Keratinocyte (primary cell): ENCODE results near the gene RGS10. TPM values are rescaled to one million over a fixed set of nuclear protein-coding genes. Genes with fewer than 3 reads are reported as not detected.

Experiments
- DNase-seq: peaks from one replicate; pipeline ENCODE4 v3.0.0-alpha.2; 2011; ENCODE audit warnings: low read depth, missing footprints, low spot score
- FAIRE-seq: peaks from 2 replicates; lab custom pipeline; 2011; peaks lifted over from hg19 to GRCh38; lab: Jason Lieb, UNC
- H2AFZ ChIP-seq: 2 replicates; pipeline ENCODE4 v1.6.0; 2012; ENCODE audit warnings: low read length, control low read depth, inconsistent platforms; ENCODE audit not compliant: control insufficient read depth
- H3K27ac ChIP-seq: 2 replicates; pipeline ENCODE4 v1.5.1; 2011; ENCODE audit warnings: low read length; ENCODE audit not compliant: control insufficient read depth, insufficient read depth
- H3K27me3 ChIP-seq: 3 replicates; pipeline ENCODE4 v1.6.0; 2011; ENCODE audit warnings: low read length; ENCODE audit not compliant: control insufficient read depth, insufficient read depth; ENCODE audit errors: extremely low read depth
- H3K36me3 ChIP-seq, 2 experiments: 2 replicates in 1 of 2; 3 replicates in 1 of 2; pipeline ENCODE4 v1.5.1; 2011; ENCODE audit warnings: low read length in 2 of 2, mild to moderate bottlenecking in 1 of 2; ENCODE audit not compliant: control insufficient read depth in 2 of 2, insufficient read depth in 2 of 2; ENCODE audit errors: extremely low read depth in 1 of 2
- H3K4me1 ChIP-seq: 3 replicates; pipeline ENCODE4 v1.5.1; 2011; ENCODE audit warnings: low read length; ENCODE audit not compliant: control insufficient read depth, insufficient read depth; ENCODE audit errors: extremely low read depth
- H3K4me2 ChIP-seq: 3 replicates; pipeline ENCODE4 v1.6.0; 2011; ENCODE audit warnings: low read depth, low read length; ENCODE audit not compliant: control insufficient read depth, insufficient read depth; ENCODE audit errors: extremely low read depth
- H3K4me3 ChIP-seq, 3 experiments: fragments of 200-600 bp in 1 of 3; sonication (generic) in 1 of 3; 2 replicates in 2 of 3; 3 replicates in 1 of 3; pipeline ENCODE4 v1.5.1; 2011 to 2016; ENCODE audit warnings: low read length in 3 of 3, mild to moderate bottlenecking in 3 of 3, control low read depth in 2 of 3, inconsistent platforms in 1 of 3, low read depth in 1 of 3, mixed read lengths in 1 of 3, mixed run types in 1 of 3, moderate library complexity in 1 of 3; ENCODE audit not compliant: control insufficient read depth in 2 of 3, insufficient read depth in 2 of 3; ENCODE audit errors: extremely low read depth in 1 of 3
- H3K79me2 ChIP-seq: 2 replicates; pipeline ENCODE4 v1.6.0; 2012; ENCODE audit warnings: low read length; ENCODE audit not compliant: control insufficient read depth, insufficient read depth
- H3K9ac ChIP-seq: 3 replicates; pipeline ENCODE4 v1.6.0; 2011; ENCODE audit warnings: low read length; ENCODE audit not compliant: control insufficient read depth, insufficient read depth; ENCODE audit errors: extremely low read depth
- H3K9me1 ChIP-seq: 3 replicates; pipeline ENCODE4 v1.6.0; 2011; ENCODE audit warnings: low read length; ENCODE audit not compliant: control insufficient read depth, insufficient read depth; ENCODE audit errors: extremely low read depth
- H3K9me3 ChIP-seq: 2 replicates; pipeline ENCODE4 v1.5.1; 2012; ENCODE audit warnings: low read depth, low read length; ENCODE audit not compliant: control insufficient read depth
- H4K20me1 ChIP-seq: 3 replicates; pipeline ENCODE4 v1.6.0; 2011; ENCODE audit warnings: low read length; ENCODE audit not compliant: control insufficient read depth, insufficient read depth; ENCODE audit errors: extremely low read depth
- EZH2 ChIP-seq: IDR thresholded peaks from one replicate; pipeline ENCODE4 v1.6.1; 2012; ENCODE audit warnings: inconsistent platforms, mild to moderate bottlenecking, low read length, moderate library complexity
- dilution Hi-C: fragments of 300-500 bp; cut with MboI; formaldehyde crosslinking; loops from one replicate; pipeline ENCODE4 v1.7.0; 2020; ENCODE audit warnings: low sequenced_read_pairs; ENCODE audit not compliant: extremely low pct_ligation_motif_present
- polyA plus RNA-seq, 5 experiments: library from polyadenylated mRNA; depleted of rRNA in 3 of 5; stranded (reverse) in 3 of 5; stranded (forward) in 1 of 5; unstranded in 1 of 5; fragments of >200 nt; gene quantifications; 1 replicate in 1 of 5; 2 replicates in 3 of 5; 3 replicates in 1 of 5; pipeline versions ENCODE4 v1.2.1 to v1.2.3, GENCODE V29; 2011 to 2012; ENCODE audit warnings: missing spikeins in 2 of 5, low read depth in 1 of 5, low replicate concordance in 1 of 5
- TF ChIP-seq, protein P1 (sequence below), 3 experiments: IDR thresholded peaks in 1 of 3; conservative IDR thresholded peaks in 1 of 3; optimal IDR thresholded peaks in 1 of 3; 2 replicates in 2 of 3; 3 replicates in 1 of 3; pipeline versions ENCODE3 to v1.5.1; 2011; ENCODE audit warnings: low read length in 3 of 3, mild to moderate bottlenecking in 3 of 3, moderate library complexity in 2 of 3, control low read depth in 1 of 3, inconsistent platforms in 1 of 3; ENCODE audit not compliant: insufficient read depth in 2 of 3; ENCODE audit errors: extremely low read depth in 1 of 3

The RGS10 gene
- polyA plus RNA-seq, 1 donor (not counting 4 experiments of a cell fraction or from before 2014, with no cell fraction given): 87.8 TPM

DNA sequence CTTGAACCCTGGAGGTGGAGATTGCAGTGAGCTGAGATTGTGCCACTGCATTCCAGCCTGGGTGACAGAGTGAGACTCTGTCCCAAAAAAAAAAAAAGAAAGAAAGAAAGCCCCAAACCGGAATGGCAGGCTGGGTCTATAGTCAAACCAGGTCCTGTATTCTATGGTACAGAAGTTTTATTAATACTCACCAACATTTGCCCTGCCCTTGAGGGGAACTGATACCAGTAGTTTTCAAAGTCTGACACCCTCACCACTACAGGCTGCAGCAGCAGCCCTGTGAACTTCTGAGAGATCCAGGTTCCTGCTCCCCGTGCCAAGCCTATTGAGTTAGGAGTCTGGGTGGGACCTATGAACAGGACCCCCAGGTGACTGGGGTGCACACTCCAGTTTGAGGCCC is 80.6 kb downstream of the RGS10 start:
- Histone ChIP-seq H3K9ac (no peak overlapping the region), H3K4me2 (peak overlapping the region; percentile 67), H3K79me2 (no peaks in the 10 kb centered on the region), H3K27ac (no peak overlapping the region), H3K4me3 (no peak overlapping the region), H2AFZ (no peak overlapping the region), H3K9me3 (no peaks in the 10 kb centered on the region), H3K27me3 (no peaks in the 10 kb centered on the region), H3K4me1 (peaks cover 12% of the 10 kb centered on the region), H3K9me1 (no peaks in the 10 kb centered on the region), H4K20me1 (no peaks in the 10 kb centered on the region), H3K36me3 (no peaks in the 10 kb centered on the region)
- dilution Hi-C loops: no loop called here
- TF ChIP-seq, protein P1, sequence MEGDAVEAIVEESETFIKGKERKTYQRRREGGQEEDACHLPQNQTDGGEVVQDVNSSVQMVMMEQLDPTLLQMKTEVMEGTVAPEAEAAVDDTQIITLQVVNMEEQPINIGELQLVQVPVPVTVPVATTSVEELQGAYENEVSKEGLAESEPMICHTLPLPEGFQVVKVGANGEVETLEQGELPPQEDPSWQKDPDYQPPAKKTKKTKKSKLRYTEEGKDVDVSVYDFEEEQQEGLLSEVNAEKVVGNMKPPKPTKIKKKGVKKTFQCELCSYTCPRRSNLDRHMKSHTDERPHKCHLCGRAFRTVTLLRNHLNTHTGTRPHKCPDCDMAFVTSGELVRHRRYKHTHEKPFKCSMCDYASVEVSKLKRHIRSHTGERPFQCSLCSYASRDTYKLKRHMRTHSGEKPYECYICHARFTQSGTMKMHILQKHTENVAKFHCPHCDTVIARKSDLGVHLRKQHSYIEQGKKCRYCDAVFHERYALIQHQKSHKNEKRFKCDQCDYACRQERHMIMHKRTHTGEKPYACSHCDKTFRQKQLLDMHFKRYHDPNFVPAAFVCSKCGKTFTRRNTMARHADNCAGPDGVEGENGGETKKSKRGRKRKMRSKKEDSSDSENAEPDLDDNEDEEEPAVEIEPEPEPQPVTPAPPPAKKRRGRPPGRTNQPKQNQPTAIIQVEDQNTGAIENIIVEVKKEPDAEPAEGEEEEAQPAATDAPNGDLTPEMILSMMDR (optimal IDR thresholded peaks at IDR 0.05 in 1 of 3, IDR thresholded peaks at IDR 0.05 in 1 of 3, conservative IDR thresholded peaks at IDR 0.05 in 1 of 3; ENCODE audit: extremely low read depth in 1 of 3, insufficient read depth in 2 of 3, low read length in 3 of 3): no peak
- no peak for TF ChIP-seq EZH2
- DNase-seq: no peak
- no peak for FAIRE-seq

DNA sequence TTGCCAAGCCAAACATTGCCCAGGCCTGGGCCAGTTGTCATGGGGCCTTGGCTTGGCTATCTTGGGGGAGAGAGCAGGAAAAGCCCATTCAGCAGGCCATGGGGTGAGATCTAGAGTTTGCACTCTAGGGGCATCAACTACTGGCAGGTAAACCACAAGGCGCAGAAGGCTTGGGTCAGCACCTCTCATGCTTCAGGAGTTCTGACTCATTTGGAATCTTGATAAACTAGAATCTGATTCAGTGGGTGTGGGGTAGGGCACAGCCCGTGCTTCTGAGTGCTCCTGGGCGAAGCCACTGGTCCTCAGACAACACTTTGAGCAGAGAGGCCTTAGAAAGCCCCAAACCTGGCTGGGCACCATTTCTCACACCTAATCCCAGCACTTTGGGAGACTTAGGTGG is 81.1 kb downstream of the RGS10 start:
- Histone ChIP-seq H3K36me3 (no peaks in the 10 kb centered on the region), H3K27ac (peak overlapping the region; percentile 19), H2AFZ (no peak overlapping the region), H3K9ac (no peak overlapping the region), H3K4me1 (peaks cover 12% of the 10 kb centered on the region), H3K9me3 (no peaks in the 10 kb centered on the region), H4K20me1 (no peaks in the 10 kb centered on the region), H3K79me2 (no peaks in the 10 kb centered on the region), H3K27me3 (no peaks in the 10 kb centered on the region), H3K9me1 (no peaks in the 10 kb centered on the region), H3K4me2 (peak overlapping the region; percentile 67), H3K4me3 (no peak overlapping the region)
- FAIRE-seq: peak; percentile 97
- DNase-seq: no peak
- dilution Hi-C loops: no loop called here
- TF ChIP-seq, protein P1 (optimal IDR thresholded peaks at IDR 0.05 in 1 of 3, IDR thresholded peaks at IDR 0.05 in 1 of 3, conservative IDR thresholded peaks at IDR 0.05 in 1 of 3; ENCODE audit: extremely low read depth in 1 of 3, insufficient read depth in 2 of 3, low read length in 3 of 3): peak in 1 of 3 experiments; percentile 29
- TF ChIP-seq EZH2: no peak
